HG02759 (cell line): ENCODE measurements around the gene IQGAP1.
"Not testable (repeated sequence)": the region's sequence is repeated elsewhere in the genome, so short reads cannot be mapped to it uniquely, and the experiment has no call there.

Experiments
- ATAC-seq: cut with Tn5 transposase; IDR thresholded peaks from one replicate; pipeline ENCODE4 v1.9.1; 2021; ENCODE audit warnings: mild to moderate bottlenecking, moderate library complexity; ENCODE audit not compliant: unreplicated experiment

IQGAP1 gene

DNA sequence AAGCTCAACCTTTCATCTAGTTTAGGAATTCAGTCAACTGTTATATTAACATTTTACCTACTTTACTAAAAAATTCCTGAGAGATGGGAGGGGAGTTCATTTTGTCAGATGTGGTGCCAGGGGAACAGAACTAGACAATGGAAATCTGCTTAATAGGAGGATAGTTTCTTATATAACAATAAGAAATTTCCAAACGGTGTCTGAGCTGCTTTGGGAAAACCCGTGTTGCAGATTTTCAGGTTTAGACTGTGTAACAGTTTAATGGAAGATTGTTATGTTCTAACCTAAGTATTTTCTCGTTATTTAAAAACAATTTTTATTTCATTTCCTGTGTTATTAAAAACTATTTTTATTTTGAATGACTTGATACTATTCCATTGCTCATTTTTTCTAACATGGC is 19.3 kb downstream of the IQGAP1 start:
- ATAC-seq, result no peak

GRCh38 chr15:90407871-90408317 is 19.9 kb downstream of the IQGAP1 start:
- no peak for ATAC-seq

- no peak for ATAC-seq
Observed at GRCh38 chr15:90408657-90409056, 20.6 kb downstream of the IQGAP1 start.

GRCh38 chr15:90409587-90409986 is 21.5 kb downstream of the IQGAP1 start:
- not testable (repeated sequence) for ATAC-seq

- ATAC-seq, result not testable (repeated sequence)
Observed at GRCh38 chr15:90410316-90410715, 22.3 kb downstream of the IQGAP1 start.

DNA sequence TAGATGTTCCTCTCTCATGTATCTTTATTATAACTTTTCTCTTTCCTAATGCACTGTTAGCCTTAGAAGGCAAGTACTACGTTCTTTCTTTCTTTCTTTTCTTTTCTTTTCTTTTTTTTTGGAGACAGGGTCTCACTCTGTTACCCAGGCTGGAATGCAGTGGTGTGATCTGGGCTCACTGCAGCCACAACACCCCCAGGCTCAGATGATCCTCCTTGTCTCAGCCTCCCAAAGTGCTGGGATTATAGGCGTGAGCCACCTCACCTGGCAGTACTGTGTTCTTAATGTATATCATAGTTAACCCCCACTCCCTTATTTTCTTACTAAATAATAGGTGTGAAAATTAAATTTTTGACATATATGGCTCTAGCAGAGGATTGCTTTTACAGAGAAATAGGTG is 23.1 kb downstream of the IQGAP1 start:
- no peak for ATAC-seq

GRCh38 chr15:90412356-90413194 is 24.5 kb downstream of the IQGAP1 start:
- ATAC-seq, result peak; percentile 95

DNA sequence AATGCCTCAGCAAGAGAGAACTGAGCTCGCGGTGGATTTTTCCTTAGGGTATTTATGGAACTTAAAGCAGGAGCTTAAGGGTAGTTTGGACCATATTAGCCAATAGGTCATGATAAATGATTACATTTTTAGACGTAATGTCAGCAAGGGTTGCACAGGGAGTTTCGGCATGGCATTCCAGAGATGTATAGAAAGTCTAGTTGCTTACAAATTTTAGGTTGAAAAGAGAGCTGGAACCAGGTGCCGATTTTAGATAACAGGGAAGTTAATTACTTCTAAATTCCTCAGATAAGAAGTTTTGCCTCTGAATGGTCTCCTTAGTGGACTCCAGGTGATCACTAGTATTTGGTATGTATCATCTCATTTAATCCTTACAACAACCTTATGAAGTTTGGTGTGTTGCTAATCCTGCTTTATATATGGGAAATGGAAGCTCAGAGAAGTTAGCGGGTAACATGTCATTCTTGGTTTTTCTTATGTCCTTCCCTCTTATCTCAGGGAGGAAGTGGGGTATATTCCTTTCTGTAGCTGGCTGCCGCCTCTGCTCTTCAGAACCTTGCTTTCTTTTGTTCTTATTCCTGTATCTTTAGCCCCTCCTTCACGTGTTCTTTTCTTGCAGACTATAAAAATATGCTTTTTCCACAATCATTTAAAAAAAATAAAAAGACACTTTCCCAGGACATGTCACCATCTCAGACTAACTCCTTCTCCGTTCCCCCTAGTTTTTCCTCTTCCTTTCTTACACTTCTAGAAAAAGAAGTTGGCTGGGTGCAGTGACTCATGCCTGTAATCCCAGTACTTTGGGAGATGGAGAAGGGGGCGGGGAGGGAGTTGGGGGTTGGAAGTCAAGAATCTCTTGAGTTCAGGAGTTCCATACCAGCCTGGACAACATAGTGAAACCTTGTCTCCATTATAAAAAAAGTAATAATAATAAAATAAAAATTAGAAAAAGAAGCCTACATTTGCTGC is 25.7 kb downstream of the IQGAP1 start:
- no peak for ATAC-seq

GRCh38 chr15:90414408-90415028 is 26.5 kb downstream of the IQGAP1 start:
- no peak for ATAC-seq

- ATAC-seq, result not testable (repeated sequence)
Observed at GRCh38 chr15:90416052-90416451, 28.0 kb downstream of the IQGAP1 start.

GRCh38 chr15:90418627-90419026 is 30.6 kb downstream of the IQGAP1 start:
- no peak for ATAC-seq

DNA sequence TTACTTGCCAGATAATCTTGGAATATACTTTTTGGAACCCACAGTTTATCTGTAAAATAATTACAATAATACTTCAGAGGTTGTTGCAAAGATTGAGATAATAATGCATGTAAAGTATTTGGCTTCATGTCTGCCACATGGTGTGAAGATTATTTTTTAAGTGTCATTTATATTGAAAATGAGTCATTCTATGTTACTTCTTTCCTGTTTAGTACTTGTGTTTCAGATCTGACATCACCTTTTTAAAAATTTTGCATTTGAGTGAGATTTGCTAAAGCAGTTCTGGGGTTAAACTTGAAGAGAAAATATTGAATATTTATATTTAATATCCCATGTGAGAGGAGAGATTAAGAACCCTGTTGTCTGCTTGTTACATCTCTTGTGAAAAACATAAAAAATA is 31.2 kb downstream of the IQGAP1 start:
- no peak for ATAC-seq

GRCh38 chr15:90419738-90420406 is 31.8 kb downstream of the IQGAP1 start:
- peak; percentile 73 for ATAC-seq

GRCh38 chr15:90420451-90420850 is 32.4 kb downstream of the IQGAP1 start:
- no peak for ATAC-seq

- no peak for ATAC-seq
Observed at GRCh38 chr15:90421527-90421926, 33.5 kb downstream of the IQGAP1 start.

DNA sequence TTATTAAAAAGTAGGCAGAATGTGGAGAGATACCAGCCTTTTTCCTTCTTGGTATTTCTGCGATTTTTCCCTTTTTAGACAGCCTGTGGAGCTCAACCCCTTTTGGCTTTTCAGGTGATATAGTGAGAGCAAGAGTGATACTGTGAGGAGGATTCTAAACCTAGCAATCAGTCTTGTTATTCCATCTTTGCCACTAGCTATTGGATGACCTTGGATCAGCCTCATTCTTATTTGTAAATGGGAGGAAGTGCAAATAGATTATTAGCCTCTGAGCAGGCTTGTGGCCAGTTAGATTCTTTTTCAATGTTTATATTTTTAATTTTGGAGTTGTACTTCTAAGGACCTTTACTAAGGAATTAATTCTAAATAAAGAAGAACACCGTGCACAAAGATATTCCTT is 34.0 kb downstream of the IQGAP1 start:
- no peak for ATAC-seq

DNA sequence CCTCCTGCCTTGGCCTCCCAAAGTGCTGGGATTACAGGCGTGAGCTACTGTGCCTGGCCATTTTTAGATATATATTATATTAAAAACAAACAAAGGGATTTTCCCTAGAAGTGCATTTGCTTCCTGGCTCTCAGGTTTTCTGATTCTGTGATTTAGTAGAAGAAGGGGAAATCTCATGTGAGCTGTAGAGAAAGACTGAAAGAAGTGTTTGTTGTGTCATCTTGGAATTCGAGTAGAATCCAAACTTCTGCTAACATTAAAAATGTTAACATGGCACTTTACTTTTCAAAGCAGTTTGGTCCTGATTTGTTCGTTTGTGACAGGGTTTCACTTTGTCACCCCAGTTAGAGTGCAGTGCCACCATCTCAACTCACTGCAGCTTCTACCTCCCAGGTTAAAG is 34.9 kb downstream of the IQGAP1 start:
- ATAC-seq, result no peak

- no peak for ATAC-seq
Observed at GRCh38 chr15:90423801-90424319, 35.8 kb downstream of the IQGAP1 start.

- no peak for ATAC-seq
Observed at GRCh38 chr15:90425726-90426346, 37.8 kb downstream of the IQGAP1 start.

- no peak for ATAC-seq
Observed at GRCh38 chr15:90427185-90427584, 39.1 kb downstream of the IQGAP1 start.
